GM18519 (cell line): ENCODE measurements around the gene UBE2E1.

Source experiments
- ATAC-seq: cut with Tn5 transposase; IDR thresholded peaks from one replicate; pipeline ENCODE4 v1.9.1; 2021; ENCODE audit warnings: mild to moderate bottlenecking, moderate library complexity; ENCODE audit not compliant: unreplicated experiment, low FRiP score

UBE2E1 gene

DNA sequence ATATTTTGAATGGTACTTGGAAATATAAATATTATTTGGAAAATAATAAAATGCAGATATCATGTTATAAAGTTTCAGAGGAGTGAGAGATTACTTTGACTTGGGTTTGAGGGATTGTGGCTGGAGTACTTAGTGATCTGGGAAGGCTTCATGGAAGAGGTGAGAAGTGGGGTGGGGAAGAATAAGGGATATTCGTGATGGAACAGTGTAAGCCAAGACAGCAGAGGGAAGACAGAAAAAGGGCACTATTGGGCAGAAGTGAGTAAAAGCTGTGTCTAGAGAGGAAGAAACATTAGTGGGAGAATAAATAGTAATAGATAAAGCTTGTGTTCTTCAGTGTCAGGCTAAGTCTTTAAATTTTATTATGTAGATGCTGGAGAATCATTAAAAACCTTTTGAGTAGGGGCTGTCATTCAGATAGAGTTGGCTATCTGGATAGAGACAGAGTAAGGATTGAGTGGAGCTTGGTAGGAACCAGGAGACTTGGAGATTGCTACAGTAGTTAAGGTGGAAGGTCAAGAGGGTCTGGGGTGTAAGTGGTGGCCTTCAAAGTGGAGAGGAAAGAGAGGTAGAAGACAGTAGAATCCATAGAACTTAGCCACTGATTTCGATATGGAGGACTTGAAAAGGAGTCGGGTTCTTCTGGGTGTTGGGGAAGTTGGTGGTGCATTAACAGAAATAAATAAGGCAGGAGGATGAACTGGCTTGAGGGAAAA lies 11.9 kb downstream of the UBE2E1 start:
- no peak for ATAC-seq

DNA sequence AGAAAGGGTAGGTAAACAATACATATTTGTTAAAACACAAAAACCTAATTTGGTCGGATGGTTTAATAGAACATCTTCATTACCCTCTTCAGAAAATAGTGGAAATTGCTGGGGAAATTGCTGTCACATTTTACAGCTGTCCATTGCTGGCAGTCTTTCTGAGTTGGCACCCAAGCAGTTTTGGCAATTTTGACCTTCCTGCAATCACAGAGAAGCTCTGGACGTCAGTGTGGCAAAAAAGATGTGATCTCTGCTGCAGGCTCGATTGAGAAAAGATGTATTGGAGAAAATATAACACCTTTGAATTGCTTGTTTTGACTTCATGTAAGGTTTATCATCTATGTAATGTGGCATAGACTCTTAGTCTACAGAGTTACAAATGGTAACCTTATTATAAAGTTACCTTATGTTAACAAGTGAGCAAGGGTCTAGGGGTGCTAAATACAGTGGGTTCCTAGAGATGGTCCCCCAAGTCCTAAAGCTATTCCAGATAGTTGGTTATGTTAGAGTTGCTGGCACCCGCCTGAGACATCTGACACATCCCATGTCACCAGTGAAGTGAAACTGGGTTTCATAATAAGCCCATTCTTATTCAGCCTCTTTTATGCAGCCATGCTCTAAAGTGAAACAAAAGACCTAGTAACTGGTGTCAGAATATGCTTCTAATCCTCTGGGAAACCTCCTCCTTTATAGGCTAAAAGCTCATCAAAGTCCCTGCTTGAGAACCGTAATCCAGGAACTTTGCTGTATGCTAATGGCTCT lies 14.0 kb downstream of the UBE2E1 start:
- no peak for ATAC-seq

DNA sequence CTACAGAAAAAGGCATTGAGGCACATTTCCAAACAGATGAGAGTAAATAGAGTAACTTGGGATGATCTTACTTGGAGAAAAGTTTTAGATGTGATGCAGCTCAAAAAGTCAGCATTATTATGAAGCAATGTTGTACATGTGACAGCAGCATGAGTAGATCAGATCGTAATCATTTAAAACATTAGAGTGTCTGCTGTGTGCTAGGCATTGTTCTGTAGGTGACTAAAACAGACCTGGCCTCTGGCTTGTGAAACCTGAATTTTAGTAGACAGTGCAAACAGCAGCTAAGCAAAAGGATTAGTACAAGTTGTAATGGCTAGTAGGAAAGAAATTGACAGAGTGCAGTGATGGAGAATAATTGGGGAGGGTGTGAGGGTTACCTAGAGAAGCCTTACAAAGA lies 15.1 kb downstream of the UBE2E1 start:
- ATAC-seq = no peak

DNA sequence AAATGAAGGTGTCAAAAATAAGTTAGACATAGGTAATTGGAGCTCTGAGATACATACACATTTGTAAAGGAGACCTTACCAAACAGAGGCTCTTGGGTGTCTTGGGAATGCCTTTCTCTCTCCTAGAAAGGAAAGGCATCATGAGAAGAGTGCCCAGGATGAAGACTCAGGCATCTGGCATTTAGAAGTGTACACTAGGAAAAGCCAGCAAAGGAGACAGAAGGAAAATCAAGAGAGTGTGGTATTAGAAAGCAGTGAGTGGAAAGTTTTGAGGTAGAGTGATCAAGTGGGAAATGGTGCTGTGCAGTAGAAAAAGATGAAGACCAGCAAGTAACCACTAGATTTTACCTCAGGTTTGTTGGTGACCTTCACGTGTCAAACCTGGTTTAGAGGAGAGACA lies 16.1 kb downstream of the UBE2E1 start:
- ATAC-seq = no peak

DNA sequence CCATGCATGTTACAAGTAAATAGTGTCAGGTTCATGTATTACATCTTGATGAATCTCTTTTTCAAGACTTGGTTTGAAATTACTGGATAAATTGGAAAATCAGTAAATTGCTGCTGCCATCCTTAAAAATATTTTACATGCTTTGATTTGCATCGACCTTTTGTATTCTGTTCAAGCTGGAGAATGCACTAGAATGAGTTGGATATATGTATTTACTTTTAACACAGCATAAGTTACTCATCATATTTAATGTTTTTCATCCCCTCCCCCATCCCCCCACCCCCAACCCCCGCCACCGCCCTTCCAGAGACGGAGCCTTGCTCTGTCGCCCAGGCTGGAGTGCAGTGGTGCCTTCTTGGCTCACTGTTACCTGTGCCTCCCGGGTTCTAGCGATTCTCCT lies 16.8 kb downstream of the UBE2E1 start:
- no peak for ATAC-seq

DNA sequence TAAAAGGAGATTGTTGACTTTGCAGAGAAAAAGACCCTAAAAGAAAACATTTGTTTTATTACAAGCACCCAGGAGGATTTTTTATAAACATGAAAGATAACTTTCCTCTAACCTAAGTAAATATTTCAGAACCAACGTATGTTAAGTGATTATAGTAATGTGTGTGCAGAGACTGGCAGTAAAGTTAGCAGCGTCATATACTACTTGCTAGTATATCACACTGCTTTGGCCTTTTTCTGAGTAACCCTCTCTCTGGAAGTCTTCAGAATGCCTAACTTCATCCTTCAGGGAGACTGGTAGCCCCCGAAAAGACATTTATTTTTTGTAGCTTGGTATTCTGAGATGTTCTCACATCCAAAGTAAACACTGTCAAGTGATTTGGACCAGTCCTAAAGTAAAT lies 17.9 kb downstream of the UBE2E1 start:
- no peak for ATAC-seq

DNA sequence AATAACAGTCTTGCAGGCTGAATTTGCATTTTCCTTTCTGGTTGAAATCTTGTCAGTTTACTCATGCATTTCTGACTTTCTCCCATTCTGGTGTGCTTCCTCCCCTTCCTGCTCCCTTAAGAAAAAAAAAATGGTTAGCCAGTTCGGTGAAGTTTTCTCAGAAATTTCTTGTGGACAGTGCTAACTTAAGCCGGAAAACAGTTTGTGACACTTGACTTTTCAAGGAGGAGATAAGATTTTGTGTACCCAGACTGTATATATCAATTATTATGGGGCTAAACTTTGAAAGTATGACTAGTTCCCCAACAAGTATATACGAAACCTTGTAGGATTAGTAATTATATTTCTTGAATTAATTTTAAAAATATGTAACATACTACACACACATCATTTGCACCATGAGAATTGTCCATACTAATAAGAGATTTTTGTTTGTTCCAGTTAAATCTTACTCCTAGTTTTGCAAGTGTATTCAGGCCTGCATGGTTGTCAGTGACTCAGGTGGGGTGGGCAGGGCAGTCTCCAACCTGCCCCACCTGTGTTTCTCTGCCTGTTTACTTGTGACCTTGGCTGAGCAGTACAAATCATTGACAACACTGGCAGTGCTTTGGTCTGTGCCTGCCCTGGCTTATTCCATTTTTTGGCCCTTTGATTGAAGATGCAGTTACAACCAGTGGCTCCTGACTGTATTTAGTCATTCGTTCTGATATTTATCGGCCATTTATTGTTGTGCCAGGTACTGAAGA lies 19.1 kb downstream of the UBE2E1 start:
- no peak for ATAC-seq

DNA sequence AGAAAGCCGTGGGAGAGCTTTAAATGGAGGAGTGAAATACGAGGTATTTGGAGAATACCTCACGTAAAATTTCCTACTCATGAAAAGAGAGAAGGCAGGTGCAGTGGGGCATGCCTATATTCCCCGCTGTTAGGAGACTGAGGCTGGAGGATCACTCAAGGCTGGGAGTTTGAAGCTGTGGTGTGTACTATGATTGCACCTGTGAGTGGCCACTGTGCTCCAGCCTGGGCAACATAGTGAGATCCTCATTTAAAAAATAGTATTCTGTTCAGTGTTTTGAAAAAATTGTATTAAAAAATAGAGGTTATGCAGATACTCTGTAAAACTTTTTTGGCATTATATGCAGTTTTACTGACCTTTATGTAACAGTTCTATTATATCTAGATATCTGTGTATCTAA lies 20.0 kb downstream of the UBE2E1 start:
- no peak for ATAC-seq

DNA sequence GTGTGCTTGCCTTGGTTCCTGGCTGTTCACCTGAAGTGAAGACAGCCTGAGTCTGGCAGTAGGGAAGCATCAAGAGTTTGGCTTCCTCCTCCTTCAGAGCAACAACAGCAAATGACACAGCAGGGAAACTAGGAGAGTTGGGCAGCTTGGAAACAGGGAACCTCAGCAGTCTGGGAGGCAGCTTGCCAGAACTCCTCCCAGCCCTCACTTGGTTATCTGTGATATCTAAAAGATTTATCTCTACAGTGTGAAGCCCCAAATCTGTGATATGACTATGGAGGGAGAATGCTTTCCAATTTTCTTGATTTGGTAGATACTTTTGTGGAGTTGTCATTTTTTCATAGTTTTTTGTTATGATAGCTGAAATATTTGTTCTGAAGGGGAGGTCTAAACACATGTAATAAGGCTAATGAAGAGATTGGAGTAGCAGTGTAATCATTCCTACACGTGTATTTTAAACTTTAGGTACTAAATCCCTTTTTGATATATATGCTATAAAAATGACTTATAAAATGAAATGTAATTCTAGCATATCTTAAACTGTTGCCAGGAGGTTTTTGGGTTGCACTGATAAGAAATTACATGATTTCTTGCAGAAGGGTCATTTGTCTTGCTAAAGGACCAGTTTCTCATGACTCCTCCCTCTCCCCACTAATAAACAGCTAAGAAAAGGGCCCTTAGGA lies 20.8 kb downstream of the UBE2E1 start:
- no peak for ATAC-seq

DNA sequence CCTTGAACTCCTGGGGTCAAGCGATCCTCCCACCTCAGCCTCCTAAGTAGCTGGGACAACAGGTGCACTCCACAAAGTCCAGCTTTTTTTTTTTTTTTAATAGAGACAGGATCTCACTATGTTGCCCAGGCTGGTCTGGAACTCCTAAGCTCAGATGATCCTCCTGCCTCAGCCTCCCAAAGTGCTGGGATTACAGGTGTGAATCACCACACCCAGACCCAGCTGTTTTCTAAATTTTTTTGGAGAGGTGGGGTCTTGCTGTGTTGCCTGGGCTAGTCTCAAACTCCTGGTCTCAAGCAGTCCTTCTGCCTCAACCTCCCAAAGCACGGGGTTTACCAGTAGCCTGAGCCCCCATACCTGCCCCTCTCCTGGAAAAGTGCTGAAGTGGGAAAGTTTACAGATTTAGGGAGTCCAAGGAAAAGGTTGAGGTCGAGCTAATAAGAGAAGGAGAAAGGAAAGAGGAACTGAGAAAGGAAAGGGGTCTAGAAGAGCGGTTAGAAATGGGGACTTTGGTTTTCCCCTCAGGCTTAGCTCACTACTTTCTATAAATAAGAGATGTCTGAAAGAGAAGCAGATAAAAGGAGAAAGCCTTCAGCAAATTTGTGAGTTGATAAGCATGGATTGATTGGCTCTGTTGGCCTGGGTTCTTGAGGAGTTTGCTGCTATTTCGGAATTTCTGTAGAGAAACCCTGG lies 23.6 kb downstream of the UBE2E1 start:
- ATAC-seq = peak; percentile 50

DNA sequence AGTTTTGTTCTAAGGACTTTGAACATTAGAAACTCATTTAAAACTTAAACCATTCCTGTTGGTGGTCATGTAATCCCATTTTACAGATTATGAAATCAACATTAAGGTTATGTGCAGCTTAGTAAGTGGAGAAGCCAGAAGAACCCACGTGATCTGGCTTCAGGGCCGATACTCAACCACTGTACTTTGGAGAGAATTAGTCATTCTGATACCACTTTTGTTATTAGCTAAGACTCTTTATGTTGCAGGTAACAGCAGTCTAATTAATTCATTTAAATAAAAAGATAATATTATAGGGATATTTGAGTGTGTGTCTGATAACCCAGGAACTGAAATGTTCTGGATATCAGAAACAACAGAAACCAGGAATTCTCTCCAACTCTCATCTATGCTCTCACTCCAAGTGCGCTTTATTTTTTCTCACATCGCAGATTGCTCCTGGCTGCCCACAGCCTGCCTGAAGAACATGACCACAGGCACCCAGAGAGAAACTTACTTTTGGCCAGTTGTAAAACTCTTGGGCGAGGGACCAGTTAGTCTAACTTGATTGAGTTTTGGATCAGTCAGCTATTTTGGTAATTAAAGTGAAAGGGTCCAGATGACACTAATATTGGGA lies 25.2 kb downstream of the UBE2E1 start:
- peak; percentile 85 for ATAC-seq

DNA sequence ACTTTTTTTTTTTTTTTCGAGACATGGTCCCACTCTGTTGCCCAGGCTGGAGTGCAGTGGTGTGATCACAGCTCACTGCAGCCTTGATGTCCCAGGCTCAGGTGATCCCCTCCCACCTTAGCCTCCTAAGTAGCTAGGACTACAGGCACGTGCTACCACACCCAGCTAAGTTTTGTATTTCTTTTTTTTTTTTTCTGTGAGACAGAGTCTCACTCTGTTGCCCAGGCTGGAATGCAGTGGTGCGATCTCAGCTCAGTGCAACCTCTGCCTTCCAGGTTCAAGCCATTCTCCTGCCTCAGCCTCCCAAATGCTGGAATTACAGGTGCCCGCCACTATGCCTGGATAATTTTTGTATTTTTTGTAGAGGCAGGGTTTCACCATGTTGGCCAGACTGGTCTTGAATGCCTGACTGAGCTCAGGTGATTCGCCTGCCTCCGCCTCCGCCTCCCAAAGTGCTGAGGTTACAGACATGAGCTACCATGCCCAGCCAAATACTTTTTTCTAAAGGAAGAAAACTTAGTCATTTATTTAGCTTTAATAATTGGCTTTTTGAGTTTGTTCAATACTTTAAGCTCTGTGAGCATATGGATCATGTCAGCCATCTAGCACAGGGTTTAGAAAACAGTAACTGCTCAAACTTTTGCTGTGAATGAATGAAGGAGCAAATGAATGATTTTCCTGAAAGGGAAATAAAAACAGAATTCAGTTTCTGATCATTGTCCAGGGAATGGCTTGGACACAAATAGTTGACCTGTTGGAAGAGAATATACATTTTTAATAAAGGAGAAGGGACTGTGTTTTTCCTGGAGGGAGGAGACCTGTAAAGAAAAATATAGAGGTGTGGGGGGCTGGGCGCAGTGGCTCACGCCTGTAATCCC lies 26.0 kb downstream of the UBE2E1 start:
- ATAC-seq = no peak

DNA sequence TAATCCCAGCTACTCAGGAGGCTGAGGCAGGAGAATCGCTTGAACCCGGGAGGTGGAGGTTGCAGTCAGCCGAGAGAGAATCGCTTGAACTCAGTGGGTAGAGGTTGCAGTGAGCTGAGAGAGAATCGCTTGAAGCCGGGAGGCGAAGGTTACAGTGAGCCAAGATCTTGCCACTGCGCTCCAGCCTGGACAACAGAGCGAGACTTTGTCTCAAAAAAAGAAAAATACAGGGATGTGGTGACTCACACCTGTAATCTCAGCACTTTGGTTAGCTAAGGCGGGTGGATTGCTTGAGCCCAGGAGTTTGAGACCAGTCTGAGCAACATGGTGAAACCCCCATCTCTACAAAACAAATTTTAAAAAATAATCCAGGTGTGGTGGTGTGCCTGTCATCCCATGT lies 26.8 kb downstream of the UBE2E1 start:
- no peak for ATAC-seq

DNA sequence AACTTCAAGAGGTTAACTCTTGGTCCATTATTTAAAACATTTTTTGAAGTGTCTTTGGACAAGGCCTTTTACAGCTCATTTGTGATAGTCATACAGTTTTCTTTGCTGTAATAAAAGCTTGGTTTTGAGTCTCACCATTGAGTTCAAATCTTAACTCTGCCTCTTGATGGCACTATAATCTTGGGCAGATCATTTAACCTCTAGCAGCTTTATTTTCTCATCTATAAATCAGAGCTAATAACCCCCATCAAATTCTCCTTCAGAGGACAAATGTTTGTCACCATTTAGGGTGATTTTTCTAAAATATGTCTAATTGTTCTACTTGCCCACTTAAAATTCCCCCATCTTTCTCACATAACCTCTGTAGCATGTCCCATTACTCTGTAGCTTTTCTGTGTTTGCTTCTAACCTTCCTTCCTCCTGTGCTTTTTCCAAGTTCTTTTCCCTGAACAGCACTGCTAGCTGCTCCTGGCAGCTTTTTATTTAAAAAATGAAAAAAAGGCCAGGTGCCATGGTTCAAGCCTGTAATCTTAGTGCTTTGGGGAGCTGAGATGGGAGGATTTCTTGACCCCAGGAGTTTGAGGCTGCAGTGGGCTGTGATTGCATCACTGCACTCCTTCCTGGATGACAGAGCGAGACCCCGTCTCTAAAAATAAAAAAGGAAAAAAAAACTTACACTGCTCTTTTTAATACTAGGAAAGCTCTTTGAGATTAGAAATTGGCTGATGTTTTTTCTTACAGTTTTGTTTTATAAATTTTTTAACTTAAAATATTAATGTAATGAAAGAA lies 28.5 kb downstream of the UBE2E1 start:
- no peak for ATAC-seq

DNA sequence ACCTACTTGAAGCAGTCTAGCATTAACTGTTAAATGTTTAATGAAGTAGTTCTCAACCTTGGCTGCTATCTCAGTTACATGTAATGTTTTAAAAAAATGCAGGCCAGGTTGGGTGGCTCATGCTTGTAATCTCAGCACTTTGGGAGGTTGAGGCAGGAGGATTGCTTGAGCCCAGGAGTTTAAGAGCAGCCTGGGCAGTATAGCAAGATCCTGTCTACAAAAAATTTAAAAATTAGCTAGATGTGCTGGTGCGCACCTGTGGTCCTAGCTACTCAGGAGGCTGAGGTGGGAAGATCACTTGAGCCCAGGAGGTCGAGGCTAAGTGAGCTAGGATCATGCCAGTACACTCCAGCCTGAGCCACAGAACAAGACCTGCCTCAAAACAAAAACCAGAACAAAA lies 29.3 kb downstream of the UBE2E1 start:
- no peak for ATAC-seq

DNA sequence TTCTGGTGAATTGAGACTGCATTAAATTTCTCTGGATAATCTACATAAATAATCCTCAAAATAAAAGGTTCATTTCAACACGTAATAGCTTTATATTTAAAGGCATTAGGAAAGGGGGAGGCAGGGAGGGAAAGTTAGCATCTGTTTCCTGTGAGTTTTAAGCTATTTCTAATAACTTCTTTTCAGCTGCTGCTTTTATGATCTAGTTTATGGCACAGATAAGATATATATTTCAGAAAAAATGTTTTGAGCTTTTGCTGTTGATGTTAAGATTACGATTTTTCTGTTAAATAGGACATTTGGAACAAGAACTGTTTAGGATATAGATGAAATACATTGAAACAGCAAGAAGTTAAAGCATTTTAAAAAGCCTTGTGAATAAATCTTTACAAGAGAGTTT lies 30.0 kb downstream of the UBE2E1 start:
- no peak for ATAC-seq

DNA sequence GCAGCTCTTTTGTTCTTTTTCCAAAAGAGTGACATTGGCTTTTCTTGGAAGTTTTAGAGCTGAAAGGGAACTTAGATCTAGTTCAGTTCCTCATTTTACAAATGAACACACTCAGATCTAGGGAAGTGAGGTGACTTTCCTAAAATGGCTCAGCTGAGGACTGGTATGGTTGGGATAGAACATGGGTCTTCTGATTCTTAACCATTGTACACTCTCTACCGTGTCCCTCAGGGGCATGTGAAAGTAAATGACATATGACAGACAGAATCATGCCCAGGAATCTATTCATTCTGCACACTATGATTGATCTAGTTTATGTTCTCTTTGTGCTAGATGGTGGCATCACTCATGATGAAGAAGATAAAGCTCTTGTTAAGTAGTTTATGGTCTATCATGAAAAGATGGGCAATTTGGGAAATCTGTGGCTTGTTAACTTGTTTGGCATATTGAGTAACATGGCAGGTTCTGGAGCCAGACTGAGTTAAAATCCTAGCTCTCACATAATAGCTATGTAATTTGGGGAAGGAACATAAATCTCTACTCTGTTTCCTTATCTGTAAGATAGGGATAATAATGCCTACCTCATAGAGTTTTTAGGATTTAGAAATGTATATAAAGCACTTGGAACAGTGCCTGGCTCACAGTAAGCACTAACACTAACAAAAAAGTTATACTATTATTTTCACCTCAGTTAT lies 30.9 kb downstream of the UBE2E1 start:
- no peak for ATAC-seq

DNA sequence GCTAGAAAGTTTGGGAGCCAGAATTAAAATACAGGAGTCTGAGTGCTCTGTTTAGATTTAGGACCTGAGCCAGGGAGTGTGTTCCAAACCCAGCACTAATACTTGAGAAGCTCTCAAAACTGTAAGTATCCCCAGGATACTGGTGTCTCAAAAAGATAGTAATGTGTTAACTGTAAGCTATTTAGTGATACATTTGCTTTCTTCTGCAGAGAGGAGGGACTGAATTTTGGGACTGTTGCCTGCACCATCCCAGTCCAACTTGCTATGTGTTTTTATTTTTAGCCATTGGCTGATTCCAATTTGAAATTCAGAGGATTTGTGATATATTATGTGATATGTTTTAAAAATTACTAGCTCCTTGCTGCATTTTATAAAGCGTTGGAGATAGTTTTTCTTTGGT lies 31.5 kb downstream of the UBE2E1 start:
- no peak for ATAC-seq
